ENCODE results near the gene USP47.
A peak's percentile ranks its signal among the peaks of the same experiment; 100 is the strongest.

USP47 gene

GRCh38 chr11:11850668-11851067 is 8.9 kb downstream of the USP47 start:
- Histone ChIP-seq H3K27ac (ENCODE audit: low read length) (no peak overlapping the region), H4K20me1 (ENCODE audit: insufficient read depth, low read length) (peaks cover 80% of the 10 kb centered on the region), H3K9me3 (ENCODE audit: insufficient read depth, low read length, severe bottlenecking) (no peaks in the 10 kb centered on the region), H3K36me3 (ENCODE audit: insufficient read depth, low read length) (no peaks in the 10 kb centered on the region), H3K79me2 (ENCODE audit: insufficient read depth, low read length) (peaks cover 99% of the 10 kb centered on the region), H3K4me2 (ENCODE audit: insufficient read depth, low read length) (no peak overlapping the region), H3K9ac (ENCODE audit: low read depth, low read length) (no peak overlapping the region), H2AFZ (ENCODE audit: low read depth, low read length) (no peak overlapping the region), H3K4me1 (ENCODE audit: insufficient read depth, low read length) (peaks cover 20% of the 10 kb centered on the region), H3K4me3 (ENCODE audit: low read depth in 1 of 2, low read length in 2 of 2) (no peak overlapping the region), H3K27me3 (ENCODE audit: insufficient read depth, low read length, poor library complexity) (no peaks in the 10 kb centered on the region)
- DNase-seq: no peak
- TF ChIP-seq CTCF (IDR thresholded peaks at IDR 0.05; ENCODE audit: borderline replicate concordance, extremely low read depth, low read length, poor library complexity, severe bottlenecking): no peak
- TF ChIP-seq EZH2 (IDR thresholded peaks at IDR 0.05; ENCODE audit: borderline replicate concordance, low read depth, low read length, severe bottlenecking): no peak
- ATAC-seq (ENCODE audit: insufficient read depth, low read depth): no peak

- H3K79me2 ChIP-seq (ENCODE audit: insufficient read depth, low read length): peaks cover 98% of the 10 kb centered on the region
- H3K4me2 ChIP-seq (ENCODE audit: insufficient read depth, low read length): no peak overlapping the region
These were observed 14.9 kb downstream of the USP47 start for GRCh38 chr11:11856638-11857037.

GRCh38 chr11:11857769-11858168 is 16.0 kb downstream of the USP47 start:
- DNase-seq (no peak), ATAC-seq (ENCODE audit: insufficient read depth, low read depth) (no peak)
- Histone ChIP-seq H3K36me3 (ENCODE audit: insufficient read depth, low read length) (no peaks in the 10 kb centered on the region), H2AFZ (ENCODE audit: low read depth, low read length) (no peak overlapping the region), H3K27me3 (ENCODE audit: insufficient read depth, low read length, poor library complexity) (no peaks in the 10 kb centered on the region), H3K4me3 (ENCODE audit: low read depth in 1 of 2, low read length in 2 of 2) (no peak overlapping the region), H3K9me3 (ENCODE audit: insufficient read depth, low read length, severe bottlenecking) (no peaks in the 10 kb centered on the region), H3K27ac (ENCODE audit: low read length) (no peak overlapping the region), H3K4me1 (ENCODE audit: insufficient read depth, low read length) (peaks cover 31% of the 10 kb centered on the region), H3K4me2 (ENCODE audit: insufficient read depth, low read length) (no peak overlapping the region), H3K79me2 (ENCODE audit: insufficient read depth, low read length) (peaks cover 98% of the 10 kb centered on the region), H3K9ac (ENCODE audit: low read depth, low read length) (no peak overlapping the region), H4K20me1 (ENCODE audit: insufficient read depth, low read length) (peaks cover 75% of the 10 kb centered on the region)
- TF ChIP-seq CTCF (IDR thresholded peaks at IDR 0.05; ENCODE audit: borderline replicate concordance, extremely low read depth, low read length, poor library complexity, severe bottlenecking) (no peak), EZH2 (IDR thresholded peaks at IDR 0.05; ENCODE audit: borderline replicate concordance, low read depth, low read length, severe bottlenecking) (no peak)

More at GRCh38 chr11:11856638-11857037, 14.9 kb downstream of the USP47 start:
- Histone ChIP-seq H3K4me3 (ENCODE audit: low read depth in 1 of 2, low read length in 2 of 2) (no peak overlapping the region), H3K9me3 (ENCODE audit: insufficient read depth, low read length, severe bottlenecking) (no peaks in the 10 kb centered on the region), H2AFZ (ENCODE audit: low read depth, low read length) (no peak overlapping the region), H3K27ac (ENCODE audit: low read length) (no peak overlapping the region), H4K20me1 (ENCODE audit: insufficient read depth, low read length) (peaks cover 80% of the 10 kb centered on the region), H3K27me3 (ENCODE audit: insufficient read depth, low read length, poor library complexity) (no peaks in the 10 kb centered on the region), H3K9ac (ENCODE audit: low read depth, low read length) (no peak overlapping the region), H3K36me3 (ENCODE audit: insufficient read depth, low read length) (no peaks in the 10 kb centered on the region), H3K4me1 (ENCODE audit: insufficient read depth, low read length) (peaks cover 31% of the 10 kb centered on the region)
- DNase-seq: peak; percentile 49
- peak; percentile 96 for ATAC-seq (ENCODE audit: insufficient read depth, low read depth)
- no peak for TF ChIP-seq EZH2 (IDR thresholded peaks at IDR 0.05; ENCODE audit: borderline replicate concordance, low read depth, low read length, severe bottlenecking)
- no peak for TF ChIP-seq CTCF (IDR thresholded peaks at IDR 0.05; ENCODE audit: borderline replicate concordance, extremely low read depth, low read length, poor library complexity, severe bottlenecking)

- peaks cover 72% of the 10 kb centered on the region for H4K20me1 ChIP-seq (ENCODE audit: insufficient read depth, low read length)
- no peak for TF ChIP-seq EZH2 (IDR thresholded peaks at IDR 0.05; ENCODE audit: borderline replicate concordance, low read depth, low read length, severe bottlenecking)
- TF ChIP-seq CTCF (IDR thresholded peaks at IDR 0.05; ENCODE audit: borderline replicate concordance, extremely low read depth, low read length, poor library complexity, severe bottlenecking): no peak
- H3K4me2 ChIP-seq (ENCODE audit: insufficient read depth, low read length): no peak overlapping the region
These were observed 16.9 kb downstream of the USP47 start for GRCh38 chr11:11858676-11859075.

More at GRCh38 chr11:11858676-11859075, 16.9 kb downstream of the USP47 start:
- no peak for ATAC-seq (ENCODE audit: insufficient read depth, low read depth)
- no peak overlapping the region for H3K4me3 ChIP-seq (ENCODE audit: low read depth in 1 of 2, low read length in 2 of 2)
- peaks cover 98% of the 10 kb centered on the region for H3K79me2 ChIP-seq (ENCODE audit: insufficient read depth, low read length)
- no peak overlapping the region for H3K27ac ChIP-seq (ENCODE audit: low read length)
- no peaks in the 10 kb centered on the region for H3K36me3 ChIP-seq (ENCODE audit: insufficient read depth, low read length)
- H3K9ac ChIP-seq (ENCODE audit: low read depth, low read length): no peak overlapping the region
- no peaks in the 10 kb centered on the region for H3K27me3 ChIP-seq (ENCODE audit: insufficient read depth, low read length, poor library complexity)
- no peaks in the 10 kb centered on the region for H3K9me3 ChIP-seq (ENCODE audit: insufficient read depth, low read length, severe bottlenecking)
- no peak overlapping the region for H2AFZ ChIP-seq (ENCODE audit: low read depth, low read length)
- DNase-seq: no peak
- peaks cover 31% of the 10 kb centered on the region for H3K4me1 ChIP-seq (ENCODE audit: insufficient read depth, low read length)
